ENCODE data around the gene ANKRD42. TPM values are rescaled to one million over a fixed set of nuclear protein-coding genes. Genes with fewer than 3 reads are reported as not detected.
A peak's percentile ranks its signal among the peaks of the same experiment; 100 is the strongest.

ANKRD42 gene
- total RNA-seq, 1 donor from 2014 or later, result 10.4 TPM

DNA sequence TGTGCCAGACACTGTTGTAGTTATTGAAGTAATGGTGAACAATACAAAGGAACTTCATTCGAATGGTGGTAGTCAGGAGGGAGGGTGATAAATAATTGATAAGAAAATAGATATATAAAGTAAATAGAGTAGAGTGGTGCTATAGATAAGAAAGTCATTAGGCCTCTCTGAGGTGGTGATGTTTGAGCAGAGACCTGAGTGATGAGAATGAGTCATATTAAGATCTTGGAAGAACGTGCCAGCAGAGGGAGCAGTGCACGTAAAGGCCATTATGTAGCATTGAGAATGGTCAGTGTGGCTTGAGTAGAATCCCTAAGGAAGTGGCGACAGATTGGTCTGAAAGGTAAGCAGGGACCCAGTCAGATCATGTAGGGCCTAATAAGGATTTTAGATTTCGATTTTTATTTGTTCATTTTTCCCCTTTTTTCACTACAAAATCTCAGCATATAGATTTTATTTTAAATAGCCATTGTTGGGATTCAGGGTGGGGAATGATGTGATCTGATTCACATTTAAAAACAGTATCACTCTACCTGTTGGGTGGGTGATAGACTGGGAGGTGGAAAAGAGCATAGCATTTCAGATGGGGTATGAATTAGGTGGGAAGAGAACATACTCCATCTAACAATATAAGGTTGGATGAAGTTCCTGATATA lies 47.9 kb downstream of the ANKRD42 start:
- Mint-ChIP-seq H3K27ac (ENCODE audit: unreplicated experiment) (no peak overlapping the region), H3K4me1 (ENCODE audit: low read depth) (peaks cover 8% of the 10 kb centered on the region), H3K4me3 (ENCODE audit: unreplicated experiment) (no peak overlapping the region), H3K9me3 (ENCODE audit: low read depth) (no peaks in the 10 kb centered on the region), H3K36me3 (ENCODE audit: low read depth) (peaks cover 6% of the 10 kb centered on the region), H3K27me3 (ENCODE audit: low read depth) (no peaks in the 10 kb centered on the region)
- TF ChIP-seq, protein P1, sequence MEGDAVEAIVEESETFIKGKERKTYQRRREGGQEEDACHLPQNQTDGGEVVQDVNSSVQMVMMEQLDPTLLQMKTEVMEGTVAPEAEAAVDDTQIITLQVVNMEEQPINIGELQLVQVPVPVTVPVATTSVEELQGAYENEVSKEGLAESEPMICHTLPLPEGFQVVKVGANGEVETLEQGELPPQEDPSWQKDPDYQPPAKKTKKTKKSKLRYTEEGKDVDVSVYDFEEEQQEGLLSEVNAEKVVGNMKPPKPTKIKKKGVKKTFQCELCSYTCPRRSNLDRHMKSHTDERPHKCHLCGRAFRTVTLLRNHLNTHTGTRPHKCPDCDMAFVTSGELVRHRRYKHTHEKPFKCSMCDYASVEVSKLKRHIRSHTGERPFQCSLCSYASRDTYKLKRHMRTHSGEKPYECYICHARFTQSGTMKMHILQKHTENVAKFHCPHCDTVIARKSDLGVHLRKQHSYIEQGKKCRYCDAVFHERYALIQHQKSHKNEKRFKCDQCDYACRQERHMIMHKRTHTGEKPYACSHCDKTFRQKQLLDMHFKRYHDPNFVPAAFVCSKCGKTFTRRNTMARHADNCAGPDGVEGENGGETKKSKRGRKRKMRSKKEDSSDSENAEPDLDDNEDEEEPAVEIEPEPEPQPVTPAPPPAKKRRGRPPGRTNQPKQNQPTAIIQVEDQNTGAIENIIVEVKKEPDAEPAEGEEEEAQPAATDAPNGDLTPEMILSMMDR (IDR thresholded peaks at IDR 0.05), result peak; percentile 79
- no peak for DNase-seq (ENCODE audit: low spot score)

DNA sequence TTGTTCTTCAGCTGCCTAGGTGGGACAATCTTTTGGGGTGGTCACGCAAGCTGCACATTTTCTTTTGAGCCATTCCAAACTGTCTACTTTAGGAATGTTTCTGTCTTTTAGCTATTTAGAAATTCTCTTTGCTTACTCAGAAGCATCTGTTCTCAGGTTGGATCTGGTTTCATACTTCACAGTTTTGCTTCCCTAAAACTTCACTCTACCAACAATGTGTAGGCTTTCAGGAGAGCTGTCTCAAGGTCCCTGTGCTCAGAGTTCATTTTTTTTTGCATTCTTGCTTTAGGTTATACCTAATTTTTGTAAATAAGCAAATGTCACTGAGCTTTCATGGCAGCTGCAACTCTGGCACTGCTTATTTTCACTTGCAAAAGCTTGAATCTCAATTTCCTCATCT lies 55.9 kb downstream of the ANKRD42 start:
- Mint-ChIP-seq H3K36me3 (ENCODE audit: low read depth) (peaks cover 1% of the 10 kb centered on the region), H3K9me3 (ENCODE audit: low read depth) (no peaks in the 10 kb centered on the region)

DNA sequence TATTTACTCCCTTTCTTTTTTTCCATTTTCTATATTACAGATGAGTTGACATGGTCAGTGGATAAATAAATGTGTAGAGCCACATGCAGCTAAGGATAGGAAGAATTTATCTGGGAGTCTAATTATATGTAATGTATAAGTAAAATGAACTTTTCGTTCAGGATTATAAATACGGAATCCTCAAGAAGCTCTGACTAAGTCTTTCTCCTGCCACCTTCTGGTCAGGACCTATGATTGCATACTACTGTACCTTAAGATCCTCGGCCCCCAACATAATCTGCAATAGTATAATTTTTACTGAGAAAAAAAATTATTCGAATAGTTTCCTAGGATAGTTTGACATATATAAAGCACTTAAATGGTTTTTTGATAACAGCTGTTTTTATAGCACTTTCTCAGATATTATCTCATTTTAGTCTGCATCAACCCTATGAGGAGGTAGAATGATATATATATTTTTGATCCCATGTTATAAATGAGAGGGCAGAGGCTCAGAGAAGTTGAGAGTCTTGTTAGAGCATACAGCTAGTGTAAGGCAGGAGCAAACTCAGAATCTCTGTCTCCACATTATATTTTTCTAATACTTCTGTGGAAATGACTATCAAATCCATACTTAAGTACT lies 56.6 kb downstream of the ANKRD42 start:
- Mint-ChIP-seq H3K27ac (ENCODE audit: unreplicated experiment) (no peak overlapping the region), H3K4me3 (ENCODE audit: unreplicated experiment) (no peak overlapping the region), H3K9me3 (ENCODE audit: low read depth) (no peaks in the 10 kb centered on the region), H3K4me1 (ENCODE audit: low read depth) (peaks cover 3% of the 10 kb centered on the region), H3K27me3 (ENCODE audit: low read depth) (no peaks in the 10 kb centered on the region), H3K36me3 (ENCODE audit: low read depth) (peaks cover 1% of the 10 kb centered on the region)
- no peak for DNase-seq (ENCODE audit: low spot score)
- TF ChIP-seq, protein P1 (IDR thresholded peaks at IDR 0.05), result peak; percentile 90

More for the DNA sequence above, 55.9 kb downstream of the ANKRD42 start:
- no peak overlapping the region for H3K27ac Mint-ChIP-seq (ENCODE audit: unreplicated experiment)
- no peaks in the 10 kb centered on the region for H3K27me3 Mint-ChIP-seq (ENCODE audit: low read depth)
- TF ChIP-seq, protein P1 (IDR thresholded peaks at IDR 0.05), result no peak
- H3K4me3 Mint-ChIP-seq (ENCODE audit: unreplicated experiment), result no peak overlapping the region
- H3K4me1 Mint-ChIP-seq (ENCODE audit: low read depth), result peaks cover 3% of the 10 kb centered on the region
- DNase-seq (ENCODE audit: low spot score), result no peak

DNA sequence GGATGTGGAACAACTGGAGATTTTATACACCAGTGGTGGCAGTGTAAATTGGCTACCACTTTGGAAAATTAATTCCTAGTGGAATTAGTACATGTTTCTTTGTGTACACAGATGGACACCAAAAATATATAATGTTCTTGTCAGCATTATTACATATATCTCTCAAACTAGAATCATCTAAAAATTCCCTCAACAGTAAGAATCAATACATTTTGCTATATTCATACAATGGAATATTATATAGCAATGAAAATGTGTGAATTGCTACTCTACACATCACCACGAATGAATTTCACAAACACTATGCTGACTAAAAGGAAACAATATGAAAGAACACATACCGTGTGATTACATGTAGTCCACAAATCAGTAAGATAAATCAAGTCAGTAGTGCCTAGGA lies 58.8 kb downstream of the ANKRD42 start:
- H3K4me1 Mint-ChIP-seq (ENCODE audit: low read depth), result peaks cover 3% of the 10 kb centered on the region
- no peak for DNase-seq (ENCODE audit: low spot score)
- TF ChIP-seq, protein P1 (IDR thresholded peaks at IDR 0.05), result no peak

DNA sequence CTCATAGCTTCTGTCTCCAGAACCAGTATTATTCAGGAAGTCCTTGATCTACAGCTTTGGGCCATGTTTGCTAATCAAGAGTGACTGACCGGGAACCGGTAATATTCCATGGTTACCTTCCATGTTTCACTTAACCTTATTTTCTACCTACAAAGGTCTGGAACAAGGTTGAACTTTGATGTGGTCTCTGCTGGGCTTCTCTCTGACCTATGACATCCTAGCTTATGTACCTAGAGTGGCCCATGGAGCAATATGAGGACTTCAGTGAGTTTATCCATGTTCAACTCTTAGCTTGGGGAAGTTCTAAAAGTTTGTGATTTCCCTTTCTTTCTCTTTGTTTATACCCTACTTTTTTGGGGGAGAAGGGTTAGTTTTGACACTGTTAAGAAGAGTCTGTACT lies 59.4 kb downstream of the ANKRD42 start:
- Mint-ChIP-seq H3K4me1 (ENCODE audit: low read depth) (peaks cover 9% of the 10 kb centered on the region), H3K27me3 (ENCODE audit: low read depth) (no peaks in the 10 kb centered on the region), H3K4me3 (ENCODE audit: unreplicated experiment) (no peak overlapping the region), H3K36me3 (ENCODE audit: low read depth) (peaks cover 10% of the 10 kb centered on the region), H3K9me3 (ENCODE audit: low read depth) (no peaks in the 10 kb centered on the region), H3K27ac (ENCODE audit: unreplicated experiment) (no peak overlapping the region)
- TF ChIP-seq, protein P1 (IDR thresholded peaks at IDR 0.05), result no peak
- DNase-seq (ENCODE audit: low spot score), result no peak

More for the DNA sequence above, 58.8 kb downstream of the ANKRD42 start:
- H3K27me3 Mint-ChIP-seq (ENCODE audit: low read depth), result no peaks in the 10 kb centered on the region
- peaks cover 5% of the 10 kb centered on the region for H3K36me3 Mint-ChIP-seq (ENCODE audit: low read depth)
- H3K4me3 Mint-ChIP-seq (ENCODE audit: unreplicated experiment), result no peak overlapping the region
- no peak overlapping the region for H3K27ac Mint-ChIP-seq (ENCODE audit: unreplicated experiment)
- no peaks in the 10 kb centered on the region for H3K9me3 Mint-ChIP-seq (ENCODE audit: low read depth)

All from chondrocyte (in vitro differentiated cells).